Neural progenitor cell (in vitro differentiated cells): ENCODE measurements around the gene CDSN.

ENCODE experiments used
- CTCF ChIP-seq: fragments of 200-600 bp; sonication (generic); IDR thresholded peaks from 2 replicates; pipeline ENCODE4 v1.5.1; 2017; ENCODE audit warnings: antibody characterized with exemption, mild to moderate bottlenecking
- EZH2 ChIP-seq: fragments of 200-600 bp; sonication (generic); IDR thresholded peaks from 2 replicates; pipeline ENCODE4 v1.6.1; 2017; ENCODE audit warnings: antibody characterized with exemption, mild to moderate bottlenecking, moderate library complexity

- TF ChIP-seq CTCF: no peak
- no peak for TF ChIP-seq EZH2
Observed at GRCh38 chr6:31086788-31087440, 33.3 kb downstream of the CDSN start.
